K562 treated with DMSO at 1 percent for 4 hours (cell line): Measurements from ENCODE around the gene PPP2R5D. TPM values are rescaled to one million over a fixed set of nuclear protein-coding genes. Genes with fewer than 3 reads are reported as not detected.

Experiments used
- total RNA-seq: library from RNA; unstranded; fragments of 300-600 nt; gene quantifications from 2 replicates; pipeline ENCODE4 v1.2.3, GENCODE V29; 2022; ENCODE audit not compliant: insufficient read depth

PPP2R5D gene
- 47.6 and 53.3 TPM in 2 replicates for total RNA-seq

GRCh38 chr6:42984001-42984923, at the start of gene PPP2R5D:
PPP2R5D (plus strand) TSS chr6:42984570; CDS start chr6:42984678, 108 bp downstream.

GRCh38 chr6:42960243-42961019, 23.9 kb upstream of the PPP2R5D start, which contains the start of gene GNMT:
GNMT (plus strand) TSS chr6:42960754; CDS start chr6:42960768, 14 bp downstream.

GRCh38 chr6:42978839-42979522, 5.4 kb upstream of the PPP2R5D start, which contains the start of gene PEX6:
PEX6 (minus strand) TSS chr6:42979181; CDS start chr6:42979150, 31 bp downstream.

GRCh38 chr6:43013843-43014433, 29.6 kb downstream of the PPP2R5D start, which contains the start of the genes KLHDC3 and MEA1:
KLHDC3 (plus strand) TSS chr6:43014249; CDS start chr6:43017193, 2,944 bp downstream.
MEA1 (minus strand) TSS chr6:43013946; CDS start chr6:43013813, 133 bp downstream.

GRCh38 chr6:43021270-43022047, 37.1 kb downstream of the PPP2R5D start, which contains the start of gene RRP36:
RRP36 (plus strand) TSS chr6:43021623; CDS start chr6:43021655, 32 bp downstream.

GRCh38 chr6:43053545-43054205, 69.3 kb downstream of the PPP2R5D start, which contains the start of gene CUL7:
CUL7 (minus strand) TSS chr6:43053851; CDS start chr6:43052788, 1,063 bp downstream.

GRCh38 chr6:43059168-43060033, 75.0 kb downstream of the PPP2R5D start, which contains the start of the genes KLC4 and MRPL2:
KLC4 (plus strand) TSS chr6:43059631; CDS start chr6:43061336, 1,705 bp downstream.
MRPL2 (minus strand) TSS chr6:43059434; CDS start chr6:43059381, 53 bp downstream.

Other genes with a start within 250 kb of the PPP2R5D start
- gene TBCC, start 238.5 kb upstream of the PPP2R5D start, total RNA-seq, result 38.7 and 44.5 TPM in 2 replicates
- gene BICRAL, start 202.5 kb upstream of the PPP2R5D start, total RNA-seq, result 4.9 and 5.2 TPM in 2 replicates
- gene RPL7L1, start 105.0 kb upstream of the PPP2R5D start, total RNA-seq, result 98.4 and 99.4 TPM in 2 replicates
- gene PTCRA, start 68.5 kb upstream of the PPP2R5D start, total RNA-seq, result not detected in 2 replicates
- gene CNPY3, start 55.1 kb upstream of the PPP2R5D start, total RNA-seq, result 27.6 and 29.4 TPM in 2 replicates
- gene GNMT, start 23.8 kb upstream of the PPP2R5D start, total RNA-seq, result 0.99 TPM in 1 of 2 replicates, not detected in the other
- 52.3 and 52.7 TPM in 2 replicates for gene PEX6, start 5.4 kb upstream of the PPP2R5D start, total RNA-seq
- gene MEA1, start 29.4 kb downstream of the PPP2R5D start, total RNA-seq, result 70.7 and 80.4 TPM in 2 replicates
- 156 and 168 TPM in 2 replicates for gene KLHDC3, start 29.7 kb downstream of the PPP2R5D start, total RNA-seq
- gene RRP36, start 37.1 kb downstream of the PPP2R5D start, total RNA-seq, result 74.9 and 92.3 TPM in 2 replicates
- 22.7 and 29.4 TPM in 2 replicates for gene CUL7, start 69.3 kb downstream of the PPP2R5D start, total RNA-seq
- 126 and 131 TPM in 2 replicates for gene MRPL2, start 74.9 kb downstream of the PPP2R5D start, total RNA-seq
- 33.5 and 36.4 TPM in 2 replicates for gene KLC4, start 75.1 kb downstream of the PPP2R5D start, total RNA-seq
- gene PTK7, start 91.7 kb downstream of the PPP2R5D start, total RNA-seq, result 10.4 and 12.0 TPM in 2 replicates
- 33.6 and 38.1 TPM in 2 replicates for gene SRF, start 186.7 kb downstream of the PPP2R5D start, total RNA-seq
- 12.5 and 20.5 TPM in 2 replicates for gene CUL9, start 197.6 kb downstream of the PPP2R5D start, total RNA-seq
- 204 and 307 TPM in 2 replicates for gene DNPH1, start 244.9 kb downstream of the PPP2R5D start, total RNA-seq